ENCODE results near the gene SPDYE2.
"Not testable (repeated sequence)": the region's sequence is repeated elsewhere in the genome, so short reads cannot be mapped to it uniquely, and the experiment has no call there.

- not testable (repeated sequence) for TF ChIP-seq CTCF, POLR2A (IDR thresholded peaks at IDR 0.05)
These were observed 30.7 kb downstream of the SPDYE2 start for GRCh38 chr7:102581722-102582121.

Data from testis (tissue), 2 donors.